GM21528 (cell line): ENCODE results near the gene ADAMTS13.
A peak's percentile ranks its signal among the peaks of the same experiment; 100 is the strongest.
"Not testable (repeated sequence)": the region's sequence is repeated elsewhere in the genome, so short reads cannot be mapped to it uniquely, and the experiment has no call there.

ENCODE experiments used
- ATAC-seq: cut with Tn5 transposase; IDR thresholded peaks from one replicate; pipeline ENCODE4 v1.9.1; 2021; ENCODE audit warnings: mild to moderate bottlenecking, moderate library complexity; ENCODE audit not compliant: unreplicated experiment, low FRiP score

The ADAMTS13 gene

DNA sequence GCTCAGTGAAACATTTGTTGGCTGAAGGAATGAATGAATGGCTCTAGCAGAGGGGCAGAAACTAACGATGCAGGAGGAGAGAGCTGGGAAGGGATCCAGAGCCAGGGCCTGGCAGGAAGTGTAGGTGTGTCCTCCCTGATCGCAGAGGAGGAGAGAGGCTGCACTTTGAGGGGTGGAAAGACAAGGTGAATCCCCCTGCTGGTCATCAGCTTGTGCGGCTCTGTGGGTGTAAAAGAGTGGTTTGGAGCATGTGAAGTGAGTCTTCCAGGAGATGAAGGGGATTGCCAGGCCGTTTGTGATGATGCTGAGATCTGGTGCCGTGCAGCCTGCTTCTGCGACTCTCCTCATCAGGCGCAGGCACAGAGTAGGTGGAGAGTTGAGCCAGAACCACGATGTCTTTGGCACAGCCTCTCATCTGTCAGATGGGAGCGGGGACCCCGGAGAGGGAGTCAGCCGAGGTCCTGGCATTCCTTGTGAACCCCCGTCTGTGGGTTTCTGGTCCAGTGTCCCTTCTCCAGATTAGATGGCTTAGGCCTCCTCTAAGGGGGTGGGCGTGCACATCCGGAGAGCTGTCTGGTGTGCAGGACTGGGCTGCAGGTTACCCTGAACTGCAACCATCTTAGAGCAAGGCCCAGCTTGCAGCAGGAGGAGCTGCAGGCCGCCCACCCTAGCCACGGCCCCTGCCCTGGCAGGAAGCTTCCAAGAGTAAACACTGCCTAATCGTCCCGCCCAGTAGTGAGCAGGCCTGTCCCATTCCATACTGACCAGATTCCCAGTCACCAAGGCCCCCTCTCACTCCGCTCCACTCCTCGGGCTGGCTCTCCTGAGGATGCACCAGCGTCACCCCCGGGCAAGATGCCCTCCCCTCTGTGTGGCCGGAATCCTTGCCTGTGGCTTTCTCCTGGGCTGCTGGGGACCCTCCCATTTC lies at the start of gene ADAMTS13:
Gene ADAMTS13 (plus strand): TSS at position 753 of the 928 bp plus-strand sequence. CDS start 77 bp downstream, at position 830.
- ATAC-seq: no peak

DNA sequence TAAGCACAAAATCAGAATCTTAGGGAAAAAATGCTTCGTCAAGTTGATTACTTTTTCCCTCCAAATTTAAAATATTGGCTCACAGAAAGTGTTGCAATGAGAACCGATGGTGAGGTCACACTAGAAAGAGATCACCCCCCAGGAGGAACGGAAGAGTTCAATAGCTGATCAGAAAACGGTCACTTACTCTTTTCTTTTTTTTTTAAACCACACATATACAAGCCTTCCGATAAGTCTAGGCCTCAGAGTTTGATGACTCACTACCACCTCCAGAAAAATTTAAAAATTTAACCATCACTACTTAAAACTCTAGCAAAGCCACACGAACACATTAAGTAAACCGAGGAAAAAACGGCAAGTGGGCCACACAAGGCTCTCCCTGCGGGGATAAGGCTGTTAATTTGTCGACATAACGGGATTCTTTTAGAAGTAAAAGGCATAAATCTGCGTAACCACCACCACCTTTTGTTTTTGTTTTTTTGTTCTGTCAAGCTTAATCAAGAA lies 47.5 kb upstream of the ADAMTS13 start:
- no peak for ATAC-seq

DNA sequence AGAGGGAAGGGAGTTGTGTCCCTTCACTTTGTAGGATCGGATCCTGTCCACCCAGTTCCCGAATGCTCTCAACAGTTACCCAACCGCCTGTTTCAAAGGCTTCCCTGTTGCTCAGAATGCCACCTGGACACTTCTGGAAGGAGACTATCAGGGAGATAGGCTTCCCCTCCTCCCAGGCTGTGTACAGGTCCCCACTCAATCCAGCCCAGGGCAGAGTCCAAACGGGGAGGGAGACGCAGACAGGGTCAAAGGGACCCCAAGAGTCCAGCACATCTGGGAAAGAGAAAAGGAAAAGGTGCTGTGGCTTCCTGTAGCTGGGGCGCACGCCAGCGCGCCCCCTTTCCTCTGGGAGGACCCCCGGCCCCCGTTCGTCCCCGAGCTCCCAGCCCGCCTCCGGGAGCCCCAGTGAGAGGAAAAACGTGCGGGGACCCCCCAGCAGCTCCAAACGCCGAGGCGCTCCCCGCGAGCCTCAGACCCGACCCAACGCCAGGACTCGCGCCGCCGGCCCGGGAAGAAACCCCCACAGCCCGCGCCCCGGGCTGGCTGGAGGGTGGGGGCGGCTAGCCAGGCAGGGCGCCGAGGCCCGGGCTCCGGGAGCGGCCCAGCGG lies 46.9 kb upstream of the ADAMTS13 start:
- ATAC-seq: peak; percentile 7

GRCh38 chr9:133375724-133376654 lies 46.2 kb upstream of the ADAMTS13 start, which contains the start of the genes STKLD1 and SURF4:
STKLD1 (plus strand) TSS chr9:133376366; CDS start chr9:133376474, 108 bp downstream.
SURF4 (minus strand) TSS chr9:133376060; CDS start chr9:133375969, 91 bp downstream.
- peak; percentile 85 for ATAC-seq

- not testable (repeated sequence) for ATAC-seq
Measured at GRCh38 chr9:133377280-133377679, 44.9 kb upstream of the ADAMTS13 start.

DNA sequence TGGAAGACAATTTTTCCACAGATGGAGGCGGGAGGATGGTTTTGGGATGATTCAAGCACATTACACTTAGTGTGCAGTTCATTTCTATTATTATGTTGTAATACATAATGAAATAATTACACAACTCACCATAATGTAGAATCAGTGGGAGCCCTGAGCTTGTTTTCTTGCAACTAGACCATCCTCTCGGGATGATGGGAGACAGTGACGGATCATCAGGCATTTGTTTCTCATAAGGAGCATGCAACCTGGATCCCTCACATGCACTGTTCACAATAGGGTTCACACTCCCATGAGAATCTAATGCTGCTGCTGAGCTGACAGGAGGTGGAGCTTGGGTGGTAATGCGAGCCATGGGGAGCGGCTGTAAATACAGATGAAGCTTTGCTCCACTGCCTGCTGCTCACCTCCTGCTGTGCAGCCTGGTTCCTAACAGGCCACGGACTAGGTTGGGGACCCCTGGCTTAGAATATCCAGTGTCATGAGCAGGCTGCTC lies 44.4 kb upstream of the ADAMTS13 start:
- ATAC-seq: no peak

DNA sequence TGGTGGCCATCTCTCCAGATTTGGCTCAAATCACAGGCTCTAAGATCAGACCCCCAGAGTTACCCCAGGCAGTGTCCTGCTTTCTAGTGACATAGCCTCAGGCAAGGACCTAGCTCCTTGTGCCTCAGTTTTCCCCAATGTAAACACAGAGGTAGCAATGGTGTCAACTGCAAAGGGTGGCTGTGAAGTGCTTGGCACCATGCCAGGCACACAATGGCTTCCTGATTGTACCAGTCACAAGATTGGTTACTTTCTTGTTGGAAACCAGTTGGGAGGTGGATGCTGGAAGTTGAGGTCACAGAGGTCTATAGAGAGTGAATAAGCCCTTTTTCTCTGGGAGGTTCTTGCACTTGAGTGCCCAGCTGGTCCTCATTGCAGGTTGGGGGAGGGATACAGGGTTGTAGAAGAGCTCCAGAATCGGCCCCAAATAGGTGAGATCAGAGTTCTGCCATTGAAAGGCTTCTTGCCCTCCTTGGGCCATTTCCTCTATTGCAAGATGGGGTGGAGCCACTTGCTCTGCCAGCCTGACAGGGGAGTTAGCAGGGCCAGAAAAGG lies 43.7 kb upstream of the ADAMTS13 start:
- ATAC-seq: no peak

- ATAC-seq: no peak
Measured at GRCh38 chr9:133379153-133380086, 42.7 kb upstream of the ADAMTS13 start.

- ATAC-seq: no peak
Measured at GRCh38 chr9:133380734-133381133, 41.4 kb upstream of the ADAMTS13 start.

- ATAC-seq: no peak
Measured at GRCh38 chr9:133382507-133383141, 39.5 kb upstream of the ADAMTS13 start.

DNA sequence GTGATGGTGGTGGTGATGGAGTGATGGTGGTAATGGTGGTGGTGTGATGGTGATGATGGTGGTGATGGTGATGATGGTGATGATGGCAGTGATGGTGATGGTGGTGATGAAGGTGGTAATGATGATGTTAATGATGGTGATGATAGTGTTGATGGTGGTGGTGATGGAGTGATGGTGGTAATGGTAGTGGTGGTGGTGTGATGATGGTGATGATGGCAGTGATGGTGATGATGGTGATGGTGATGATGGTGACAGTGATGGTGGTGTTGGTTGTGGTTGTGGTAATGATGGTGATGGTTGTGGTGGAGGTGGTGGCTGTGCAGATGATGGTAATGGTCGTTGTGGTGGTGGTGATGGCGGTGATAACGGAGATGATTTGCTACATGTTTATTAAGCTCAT lies 38.7 kb upstream of the ADAMTS13 start:
- ATAC-seq: no peak

DNA sequence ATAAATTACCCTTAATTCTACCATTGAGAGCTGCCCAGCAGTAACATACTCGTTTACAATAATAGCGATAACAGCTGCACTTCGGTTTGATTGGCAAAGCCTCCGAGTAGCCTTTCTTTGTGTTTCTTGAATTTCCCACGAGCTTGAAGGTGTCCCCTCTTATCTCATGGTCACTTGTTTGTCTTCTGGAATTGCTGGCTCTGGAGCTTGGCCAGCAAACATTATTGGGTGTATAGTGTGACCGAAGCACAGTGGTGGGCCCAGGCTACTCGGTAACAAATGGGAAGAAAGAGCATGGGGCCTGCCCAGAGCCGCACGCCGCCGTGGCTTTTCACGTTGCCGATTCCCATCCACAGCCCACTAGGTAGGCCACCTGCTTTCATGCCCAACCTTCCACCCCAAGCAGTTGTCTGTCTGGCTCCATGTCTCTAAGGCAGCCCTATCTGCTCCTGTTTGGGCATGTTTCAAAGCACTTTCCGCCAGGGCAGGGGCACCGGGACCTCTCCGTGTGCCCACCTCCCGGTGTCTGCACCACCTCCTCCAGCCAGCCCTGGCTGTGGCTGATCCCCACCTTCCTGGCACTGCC lies 37.3 kb upstream of the ADAMTS13 start:
- no peak for ATAC-seq

DNA sequence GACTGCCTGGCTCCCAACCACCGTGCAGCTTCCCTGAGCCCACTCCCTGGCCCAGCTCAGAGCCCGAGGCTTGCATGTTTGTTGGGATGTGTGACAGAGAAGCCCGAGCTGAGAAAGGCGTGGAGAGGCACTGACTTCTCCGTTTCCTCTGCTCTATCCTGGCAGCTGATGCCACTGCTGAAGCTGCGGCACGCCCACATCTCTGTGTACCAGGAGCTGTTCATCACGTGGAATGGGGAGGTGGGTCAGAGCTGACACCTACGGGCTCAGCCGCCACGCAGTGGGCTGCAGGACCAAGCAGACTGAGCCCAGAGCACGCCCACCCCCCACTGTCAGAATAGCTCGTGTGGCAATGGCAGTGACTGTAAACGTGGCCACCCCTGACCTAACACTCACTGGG lies 36.7 kb upstream of the ADAMTS13 start:
- no peak for ATAC-seq

- ATAC-seq: no peak
Measured at GRCh38 chr9:133386338-133386737, 35.8 kb upstream of the ADAMTS13 start.

GRCh38 chr9:133387680-133388079 lies 34.5 kb upstream of the ADAMTS13 start:
- ATAC-seq: no peak

- no peak for ATAC-seq
Measured at GRCh38 chr9:133389025-133389557, 33.1 kb upstream of the ADAMTS13 start.

- no peak for ATAC-seq
Measured at GRCh38 chr9:133389562-133389961, 32.6 kb upstream of the ADAMTS13 start.

DNA sequence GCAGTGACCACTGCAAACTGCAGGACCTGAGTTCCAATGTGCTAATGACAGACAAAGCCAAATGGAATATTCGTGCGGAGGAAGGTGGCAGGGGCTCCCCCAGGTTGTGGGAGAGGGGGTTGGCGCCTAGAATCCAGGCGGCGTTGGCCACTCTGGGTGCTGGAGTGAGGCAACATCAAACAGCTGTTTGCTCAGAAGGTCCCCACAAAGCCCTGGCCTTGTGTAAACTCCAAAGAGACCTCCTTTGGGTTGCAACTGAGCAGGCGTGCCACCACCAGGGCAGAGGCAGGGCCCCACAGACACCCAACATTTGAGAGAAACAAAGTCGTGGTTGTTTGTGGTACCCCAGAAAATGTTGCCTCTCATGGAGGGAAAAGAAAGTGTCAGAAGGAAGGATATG lies 31.5 kb upstream of the ADAMTS13 start:
- no peak for ATAC-seq
